Parathyroid adenoma (tissue), 2 donors: Measurements from ENCODE around the gene MCUR1.

Experiments
- H2AFZ ChIP-seq: fragments of 300-600 bp; sonication (generic); one replicate; pipeline ENCODE4 v1.7.0; 2017; ENCODE audit warnings: antibody characterized with exemption, mild to moderate bottlenecking
- H3K27ac ChIP-seq: fragments of 300-600 bp; sonication (generic); one replicate; pipeline ENCODE4 v1.7.0; 2017
- H3K27me3 ChIP-seq: fragments of 300-600 bp; sonication (generic); one replicate; pipeline ENCODE4 v1.7.0; 2017; ENCODE audit warnings: low read length; ENCODE audit not compliant: control insufficient read depth, insufficient read depth
- H3K36me3 ChIP-seq: fragments of 300-600 bp; sonication (generic); one replicate; pipeline ENCODE4 v1.7.0; 2017; ENCODE audit warnings: low read length; ENCODE audit not compliant: control insufficient read depth, insufficient read depth
- H3K4me1 ChIP-seq: fragments of 300-600 bp; sonication (generic); one replicate; pipeline ENCODE4 v1.7.0; 2017; ENCODE audit warnings: control low read depth
- H3K4me2 ChIP-seq: fragments of 300-600 bp; sonication (generic); one replicate; pipeline ENCODE4 v1.7.0; 2017; ENCODE audit warnings: low read length
- H3K4me3 ChIP-seq: fragments of 300-600 bp; sonication (generic); one replicate; pipeline ENCODE4 v1.7.0; 2017; ENCODE audit warnings: low read depth, low read length
- H3K79me2 ChIP-seq: fragments of 300-600 bp; sonication (generic); one replicate; pipeline ENCODE4 v1.7.0; 2017; ENCODE audit warnings: control low read depth
- H3K9ac ChIP-seq: fragments of 300-600 bp; sonication (generic); one replicate; pipeline ENCODE4 v1.7.0; 2017; ENCODE audit warnings: mild to moderate bottlenecking
- H3K9me3 ChIP-seq: fragments of 300-600 bp; sonication (generic); one replicate; pipeline ENCODE4 v1.7.0; 2017; ENCODE audit warnings: low read length; ENCODE audit not compliant: control insufficient read depth
- CTCF ChIP-seq: fragments of 300-600 bp; sonication (generic); IDR thresholded peaks from one replicate; pipeline ENCODE4 v1.7.0; 2017; ENCODE audit warnings: antibody characterized with exemption, mild to moderate bottlenecking
- donor health status: primary hyperparathyroidism.

The MCUR1 gene

GRCh38 chr6:13827032-13827431 lies 12.7 kb upstream of the MCUR1 start:
- H2AFZ ChIP-seq: peak overlapping the region; percentile 31
- H3K27me3 ChIP-seq: no peaks in the 10 kb centered on the region
- no peaks in the 10 kb centered on the region for H3K9me3 ChIP-seq
- H3K4me1 ChIP-seq: no peaks in the 10 kb centered on the region
- H3K4me2 ChIP-seq: no peak overlapping the region
- no peaks in the 10 kb centered on the region for H3K36me3 ChIP-seq
- no peak overlapping the region for H3K27ac ChIP-seq
- no peak overlapping the region for H3K9ac ChIP-seq
- no peak overlapping the region for H3K4me3 ChIP-seq
- TF ChIP-seq CTCF: no peak
- H3K79me2 ChIP-seq: no peaks in the 10 kb centered on the region

GRCh38 chr6:13825871-13826270 lies 11.5 kb upstream of the MCUR1 start:
- TF ChIP-seq CTCF: no peak

GRCh38 chr6:13818341-13818740 lies 4.0 kb upstream of the MCUR1 start:
- TF ChIP-seq CTCF: no peak
- no peak overlapping the region for H3K4me3 ChIP-seq
- H3K79me2 ChIP-seq: no peaks in the 10 kb centered on the region
- no peak overlapping the region for H3K4me2 ChIP-seq
- H3K36me3 ChIP-seq: no peaks in the 10 kb centered on the region
- H3K9me3 ChIP-seq: no peaks in the 10 kb centered on the region
- no peak overlapping the region for H3K9ac ChIP-seq
- no peak overlapping the region for H3K27ac ChIP-seq
- no peaks in the 10 kb centered on the region for H3K27me3 ChIP-seq
- peaks cover 3% of the 10 kb centered on the region for H3K4me1 ChIP-seq
- no peak overlapping the region for H2AFZ ChIP-seq

More at GRCh38 chr6:13825871-13826270, 11.5 kb upstream of the MCUR1 start:
- Histone ChIP-seq H3K4me2 (no peak overlapping the region), H3K4me3 (no peak overlapping the region), H3K4me1 (no peaks in the 10 kb centered on the region), H3K27ac (no peak overlapping the region), H3K9me3 (no peaks in the 10 kb centered on the region), H3K79me2 (no peaks in the 10 kb centered on the region), H2AFZ (no peak overlapping the region), H3K36me3 (no peaks in the 10 kb centered on the region), H3K9ac (no peak overlapping the region), H3K27me3 (no peaks in the 10 kb centered on the region)

- Histone ChIP-seq H3K9ac (no peak overlapping the region), H3K9me3 (no peaks in the 10 kb centered on the region), H3K4me1 (peaks cover 20% of the 10 kb centered on the region), H3K79me2 (no peaks in the 10 kb centered on the region), H3K4me3 (peak overlapping the region; percentile 81), H3K27me3 (no peaks in the 10 kb centered on the region), H3K4me2 (peak overlapping the region; percentile 83), H3K27ac (peak overlapping the region; percentile 95), H2AFZ (peak overlapping the region; percentile 85), H3K36me3 (no peaks in the 10 kb centered on the region)
- TF ChIP-seq CTCF: no peak
Measured at GRCh38 chr6:13814938-13815575, 700 bp upstream of the MCUR1 start.

GRCh38 chr6:13813621-13814175 lies 659 bp downstream of the MCUR1 start:
- Histone ChIP-seq H3K4me2 (peak overlapping the region; percentile 73), H3K4me3 (peak overlapping the region; percentile 81), H3K9ac (peak overlapping the region; percentile 51), H3K9me3 (no peaks in the 10 kb centered on the region), H3K79me2 (peaks cover 5% of the 10 kb centered on the region), H3K27ac (peak overlapping the region; percentile 95), H3K36me3 (no peaks in the 10 kb centered on the region), H2AFZ (peak overlapping the region; percentile 96), H3K4me1 (peaks cover 20% of the 10 kb centered on the region), H3K27me3 (no peaks in the 10 kb centered on the region)
- no peak for TF ChIP-seq CTCF
